ENCODE data around the gene PLPPR1. TPM values are rescaled to one million over a fixed set of nuclear protein-coding genes. Genes with fewer than 3 reads are reported as not detected.
"Not testable (repeated sequence)": the region's sequence is repeated elsewhere in the genome, so short reads cannot be mapped to it uniquely, and the experiment has no call there.

PLPPR1 gene
- total RNA-seq, 2 experiments from 2014 or later, result not detected

GRCh38 chr9:101311191-101311590 lies 282.7 kb downstream of the PLPPR1 start:
- H3K27me3 Mint-ChIP-seq, result no peaks in the 10 kb centered on the region
- H3K27ac Mint-ChIP-seq, result no peak overlapping the region
- H3K9me3 Mint-ChIP-seq, result no peaks in the 10 kb centered on the region
- no peaks in the 10 kb centered on the region for H3K36me3 Mint-ChIP-seq (ENCODE audit: low read depth)
- H3K4me1 Mint-ChIP-seq, result no peaks in the 10 kb centered on the region
- CTCF ChIA-PET, result interaction anchor here (1.6 to 2.0 kb wide), 3 partner anchors 9 to 712 kb away, joined by 4 to 9 read pairs (median 7); no protein-coding TSS in a partner anchor
- POLR2A ChIA-PET, result no interaction called here
- no peak for DNase-seq
- H3K4me3 Mint-ChIP-seq, result no peak overlapping the region

- DNase-seq, result peak; percentile 44
- no peaks in the 10 kb centered on the region for H3K36me3 Mint-ChIP-seq (ENCODE audit: low read depth)
- no peak overlapping the region for H3K4me3 Mint-ChIP-seq
- H3K4me1 Mint-ChIP-seq, result no peaks in the 10 kb centered on the region
- H3K9me3 Mint-ChIP-seq, result no peaks in the 10 kb centered on the region
- no peak overlapping the region for H3K27ac Mint-ChIP-seq
- ChIA-PET CTCF (interaction anchor here (0.7 to 2.0 kb wide), 5 partner anchors 10 to 860 kb away, joined by 3 to 9 read pairs (median 4); no protein-coding TSS in a partner anchor), POLR2A (no interaction called here)
- H3K27me3 Mint-ChIP-seq, result peaks cover 3% of the 10 kb centered on the region
Observed at GRCh38 chr9:101311758-101312420, 283.4 kb downstream of the PLPPR1 start.

DNA sequence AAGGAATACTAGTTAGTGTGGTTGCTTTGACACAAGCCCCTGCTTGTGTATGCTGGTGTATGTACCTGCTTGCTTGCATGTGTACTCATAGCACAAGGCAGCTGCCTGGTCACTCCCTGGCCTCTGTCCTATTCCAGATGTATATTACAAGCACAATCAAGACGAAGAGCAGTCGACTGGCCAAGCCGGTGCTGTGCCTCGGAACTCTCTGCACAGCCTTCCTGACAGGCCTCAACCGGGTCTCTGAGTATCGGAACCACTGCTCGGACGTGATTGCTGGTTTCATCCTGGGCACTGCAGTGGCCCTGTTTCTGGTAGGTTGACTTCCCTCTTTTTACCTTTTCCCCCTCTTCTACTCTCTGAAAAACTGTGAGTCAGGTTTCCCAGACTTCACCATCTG lies 284.1 kb downstream of the PLPPR1 start:
- no peak for DNase-seq
- Mint-ChIP-seq H3K36me3 (ENCODE audit: low read depth) (no peaks in the 10 kb centered on the region), H3K27me3 (peaks cover 3% of the 10 kb centered on the region), H3K27ac (no peak overlapping the region), H3K4me3 (no peak overlapping the region), H3K4me1 (no peaks in the 10 kb centered on the region), H3K9me3 (no peaks in the 10 kb centered on the region)
- CTCF ChIA-PET, result interaction anchor here (2.0 kb wide), 1 partner anchor 10 kb away, joined by 7 read pairs; no protein-coding TSS in a partner anchor
- POLR2A ChIA-PET, result no interaction called here

GRCh38 chr9:101315112-101315450 lies 286.6 kb downstream of the PLPPR1 start:
- ChIA-PET CTCF (no interaction called here), POLR2A (no interaction called here)
- H3K36me3 Mint-ChIP-seq (ENCODE audit: low read depth), result no peaks in the 10 kb centered on the region
- H3K4me3 Mint-ChIP-seq, result no peak overlapping the region
- no peaks in the 10 kb centered on the region for H3K4me1 Mint-ChIP-seq
- H3K27ac Mint-ChIP-seq, result no peak overlapping the region
- peaks cover 3% of the 10 kb centered on the region for H3K27me3 Mint-ChIP-seq
- no peak for DNase-seq
- H3K9me3 Mint-ChIP-seq, result no peaks in the 10 kb centered on the region

GRCh38 chr9:101317735-101318134 lies 289.2 kb downstream of the PLPPR1 start:
- Mint-ChIP-seq H3K27me3 (peaks cover 3% of the 10 kb centered on the region), H3K4me1 (no peaks in the 10 kb centered on the region), H3K27ac (no peak overlapping the region), H3K9me3 (no peaks in the 10 kb centered on the region), H3K36me3 (ENCODE audit: low read depth) (no peaks in the 10 kb centered on the region), H3K4me3 (no peak overlapping the region)
- ChIA-PET CTCF (no interaction called here), POLR2A (no interaction called here)
- DNase-seq, result no peak

- DNase-seq, result no peak
- Mint-ChIP-seq H3K4me1 (no peaks in the 10 kb centered on the region), H3K27me3 (no peaks in the 10 kb centered on the region), H3K36me3 (ENCODE audit: low read depth) (no peaks in the 10 kb centered on the region), H3K4me3 (no peak overlapping the region), H3K9me3 (no peaks in the 10 kb centered on the region), H3K27ac (no peak overlapping the region)
- POLR2A ChIA-PET, result no interaction called here
- CTCF ChIA-PET, result no interaction called here
Observed at GRCh38 chr9:101323129-101323528, 294.6 kb downstream of the PLPPR1 start.

GRCh38 chr9:101324245-101324804 lies 295.8 kb downstream of the PLPPR1 start:
- Mint-ChIP-seq H3K4me1 (no peaks in the 10 kb centered on the region), H3K27me3 (peaks cover 2% of the 10 kb centered on the region), H3K27ac (no peak overlapping the region), H3K4me3 (no peak overlapping the region), H3K9me3 (no peaks in the 10 kb centered on the region), H3K36me3 (ENCODE audit: low read depth) (no peaks in the 10 kb centered on the region)
- ChIA-PET CTCF (no interaction called here), POLR2A (no interaction called here)
- DNase-seq, result no peak

GRCh38 chr9:101325053-101325452 lies 296.5 kb downstream of the PLPPR1 start:
- no peaks in the 10 kb centered on the region for H3K4me1 Mint-ChIP-seq
- H3K4me3 Mint-ChIP-seq, result no peak overlapping the region
- ChIA-PET CTCF (interaction anchor here (0.6 kb wide), 1 partner anchor 216 kb away, joined by 4 read pairs; no protein-coding TSS in a partner anchor), POLR2A (no interaction called here)
- H3K9me3 Mint-ChIP-seq, result no peaks in the 10 kb centered on the region
- H3K36me3 Mint-ChIP-seq (ENCODE audit: low read depth), result no peaks in the 10 kb centered on the region
- no peak overlapping the region for H3K27ac Mint-ChIP-seq
- peaks cover 2% of the 10 kb centered on the region for H3K27me3 Mint-ChIP-seq
- no peak for DNase-seq

- H3K27ac Mint-ChIP-seq, result no peak overlapping the region
- no peaks in the 10 kb centered on the region for H3K4me1 Mint-ChIP-seq
- ChIA-PET POLR2A (no interaction called here), CTCF (interaction anchor here (0.6 kb wide), 1 partner anchor 12 kb away, joined by 3 read pairs; no protein-coding TSS in a partner anchor)
- no peaks in the 10 kb centered on the region for H3K36me3 Mint-ChIP-seq (ENCODE audit: low read depth)
- H3K4me3 Mint-ChIP-seq, result no peak overlapping the region
- H3K9me3 Mint-ChIP-seq, result no peaks in the 10 kb centered on the region
- H3K27me3 Mint-ChIP-seq, result peaks cover 4% of the 10 kb centered on the region
- no peak for DNase-seq
Observed at GRCh38 chr9:101326035-101326434, 297.5 kb downstream of the PLPPR1 start.

- H3K9me3 Mint-ChIP-seq, result no peaks in the 10 kb centered on the region
- H3K4me1 Mint-ChIP-seq, result no peaks in the 10 kb centered on the region
- peaks cover 6% of the 10 kb centered on the region for H3K27me3 Mint-ChIP-seq
- ChIA-PET POLR2A (no interaction called here), CTCF (interaction anchor here (0.6 kb wide), 1 partner anchor 12 kb away, joined by 3 read pairs; no protein-coding TSS in a partner anchor)
- H3K36me3 Mint-ChIP-seq (ENCODE audit: low read depth), result no peaks in the 10 kb centered on the region
- no peak overlapping the region for H3K27ac Mint-ChIP-seq
- no peak overlapping the region for H3K4me3 Mint-ChIP-seq
- no peak for DNase-seq
Observed at GRCh38 chr9:101326501-101326900, 298.0 kb downstream of the PLPPR1 start.

GRCh38 chr9:101327422-101327909 lies 298.9 kb downstream of the PLPPR1 start:
- H3K4me3 Mint-ChIP-seq; DNase-seq; H3K36me3 Mint-ChIP-seq (ENCODE audit: low read depth); CTCF ChIA-PET; H3K4me1 Mint-ChIP-seq; H3K9me3 Mint-ChIP-seq; POLR2A ChIA-PET; H3K27me3 Mint-ChIP-seq; H3K27ac Mint-ChIP-seq: not testable (repeated sequence)

GRCh38 chr9:101332362-101332761 lies 303.8 kb downstream of the PLPPR1 start:
- Mint-ChIP-seq H3K4me1 (no peaks in the 10 kb centered on the region), H3K36me3 (ENCODE audit: low read depth) (no peaks in the 10 kb centered on the region), H3K9me3 (no peaks in the 10 kb centered on the region), H3K4me3 (no peak overlapping the region), H3K27ac (no peak overlapping the region), H3K27me3 (peaks cover 6% of the 10 kb centered on the region)
- ChIA-PET CTCF (no interaction called here), POLR2A (no interaction called here)
- no peak for DNase-seq

DNA sequence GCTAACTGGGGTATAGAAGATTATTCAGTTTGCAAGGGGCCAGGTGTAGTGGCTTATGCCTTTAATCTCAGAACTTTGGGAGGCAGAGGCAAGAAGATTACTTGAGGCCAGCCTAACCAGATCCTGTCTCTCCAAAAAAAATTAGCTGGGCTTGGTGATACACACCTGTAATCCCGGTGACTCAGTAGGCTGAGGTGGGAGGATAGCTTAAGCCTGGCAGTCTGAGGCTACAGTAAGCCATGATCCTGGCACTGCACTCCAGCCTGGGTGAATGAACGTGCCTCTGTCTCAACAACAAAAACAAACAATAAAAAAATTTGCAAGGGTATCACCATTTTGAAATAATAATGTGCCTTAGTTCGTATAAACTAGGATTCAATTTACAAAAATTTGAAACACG lies 305.0 kb downstream of the PLPPR1 start:
- Mint-ChIP-seq H3K4me1 (no peaks in the 10 kb centered on the region), H3K36me3 (ENCODE audit: low read depth) (no peaks in the 10 kb centered on the region), H3K4me3 (no peak overlapping the region), H3K27me3 (peaks cover 6% of the 10 kb centered on the region), H3K9me3 (no peaks in the 10 kb centered on the region), H3K27ac (no peak overlapping the region)
- ChIA-PET POLR2A (no interaction called here), CTCF (no interaction called here)
- DNase-seq, result no peak

All from activated CD4-positive, alpha-beta T cell treated with anti-CD3 and anti-CD28 coated beads, Interleukin-2, amount 10 ng/mL, durations not matched to agents 7 days and 5 days (primary cell).